D721Med (cell line): ENCODE measurements around the gene UBA3.

Source experiments
- DNase-seq: peaks from one replicate; pipeline ENCODE4 v3.0.0; 2011; ENCODE audit warnings: low spot score; ENCODE audit not compliant: insufficient read length
- FAIRE-seq: peaks from 2 replicates; lab custom pipeline; 2011; peaks lifted over from hg19 to GRCh38; lab: Jason Lieb, UNC
- TF ChIP-seq, protein P1 (sequence below): IDR thresholded peaks from 2 replicates; pipeline ENCODE4 v1.5.1; 2012; ENCODE audit warnings: mild to moderate bottlenecking, control low read depth; ENCODE audit not compliant: insufficient read depth; ENCODE audit errors: missing control alignments

UBA3 gene

DNA sequence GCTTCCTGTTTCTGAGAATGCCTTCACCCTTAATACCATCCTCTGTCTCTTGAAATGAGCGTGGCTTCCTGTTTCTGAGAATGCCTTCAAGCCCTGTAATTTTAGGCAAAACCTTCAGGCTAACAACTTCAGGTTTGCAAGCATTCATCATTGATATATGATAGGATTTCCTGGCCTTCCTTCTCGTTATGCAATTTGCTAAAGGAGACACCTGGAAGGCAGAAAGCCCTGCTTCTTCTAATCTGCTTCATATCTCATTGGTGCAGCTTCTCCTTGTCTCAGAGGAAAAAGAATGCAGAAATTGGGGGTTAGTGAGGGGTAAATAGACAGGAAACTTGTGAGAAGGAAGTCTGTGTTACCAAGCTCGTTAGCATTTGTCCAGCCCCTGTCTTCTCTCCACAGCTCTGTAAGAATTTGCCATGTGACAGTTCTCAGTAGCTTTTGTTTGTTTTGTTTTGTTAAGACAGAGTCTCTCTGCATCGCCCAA, 11.9 kb upstream of the UBA3 start:
- TF ChIP-seq, protein P1, sequence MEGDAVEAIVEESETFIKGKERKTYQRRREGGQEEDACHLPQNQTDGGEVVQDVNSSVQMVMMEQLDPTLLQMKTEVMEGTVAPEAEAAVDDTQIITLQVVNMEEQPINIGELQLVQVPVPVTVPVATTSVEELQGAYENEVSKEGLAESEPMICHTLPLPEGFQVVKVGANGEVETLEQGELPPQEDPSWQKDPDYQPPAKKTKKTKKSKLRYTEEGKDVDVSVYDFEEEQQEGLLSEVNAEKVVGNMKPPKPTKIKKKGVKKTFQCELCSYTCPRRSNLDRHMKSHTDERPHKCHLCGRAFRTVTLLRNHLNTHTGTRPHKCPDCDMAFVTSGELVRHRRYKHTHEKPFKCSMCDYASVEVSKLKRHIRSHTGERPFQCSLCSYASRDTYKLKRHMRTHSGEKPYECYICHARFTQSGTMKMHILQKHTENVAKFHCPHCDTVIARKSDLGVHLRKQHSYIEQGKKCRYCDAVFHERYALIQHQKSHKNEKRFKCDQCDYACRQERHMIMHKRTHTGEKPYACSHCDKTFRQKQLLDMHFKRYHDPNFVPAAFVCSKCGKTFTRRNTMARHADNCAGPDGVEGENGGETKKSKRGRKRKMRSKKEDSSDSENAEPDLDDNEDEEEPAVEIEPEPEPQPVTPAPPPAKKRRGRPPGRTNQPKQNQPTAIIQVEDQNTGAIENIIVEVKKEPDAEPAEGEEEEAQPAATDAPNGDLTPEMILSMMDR = no peak
- DNase-seq (no peak), FAIRE-seq (no peak)

DNA sequence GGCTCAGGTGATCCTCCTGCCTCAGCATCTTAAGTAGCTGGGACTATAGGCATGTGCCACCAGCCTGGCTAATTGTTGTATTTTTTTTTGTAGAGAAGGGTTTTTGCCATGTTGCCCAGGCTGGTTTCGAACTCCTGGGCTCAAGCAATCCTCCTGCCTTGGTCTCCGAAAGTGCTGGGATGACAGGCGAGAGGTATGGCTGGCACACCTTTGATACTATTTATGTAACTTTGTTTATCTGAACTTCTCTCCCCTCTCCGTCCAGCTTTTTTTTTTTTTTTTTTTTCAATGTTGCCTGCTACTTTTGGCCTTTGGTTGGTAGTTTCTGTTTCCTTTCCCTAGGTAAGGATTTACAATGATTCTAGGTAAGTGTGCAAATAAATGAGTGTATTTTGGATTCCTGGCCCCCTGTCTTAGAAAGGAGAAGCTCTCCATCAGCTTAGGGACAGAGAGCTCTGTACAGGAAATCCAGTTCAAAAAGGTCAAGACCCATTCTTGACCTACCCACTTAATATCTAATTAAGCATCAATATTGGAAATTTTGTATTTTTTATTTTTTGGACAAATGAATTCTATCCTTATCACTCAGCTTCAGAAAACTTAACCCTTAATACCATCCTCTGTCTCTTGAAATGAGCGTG, 11.3 kb upstream of the UBA3 start:
- TF ChIP-seq, protein P1 = no peak
- FAIRE-seq (no peak), DNase-seq (no peak)

DNA sequence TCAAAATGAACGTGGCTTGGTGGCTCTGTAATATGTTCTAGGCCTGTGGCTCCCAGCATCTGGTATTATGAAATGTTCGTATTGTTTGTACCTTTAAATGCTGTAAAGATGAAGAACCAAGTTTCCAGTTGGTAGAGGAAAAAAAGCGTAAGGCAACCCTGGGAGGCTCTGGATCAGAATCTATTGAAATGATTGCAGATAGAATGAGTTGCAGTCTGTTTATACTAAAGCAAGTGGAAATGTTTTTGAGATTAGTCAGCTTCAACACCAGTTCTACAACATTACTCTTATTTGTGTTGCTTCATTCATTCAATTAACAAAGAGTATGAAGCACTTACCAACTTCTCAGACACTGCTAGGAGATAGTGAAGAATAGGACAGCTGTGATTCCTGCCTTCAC, 9.9 kb upstream of the UBA3 start:
- FAIRE-seq (no peak), DNase-seq (no peak)
- TF ChIP-seq, protein P1 = no peak

DNA sequence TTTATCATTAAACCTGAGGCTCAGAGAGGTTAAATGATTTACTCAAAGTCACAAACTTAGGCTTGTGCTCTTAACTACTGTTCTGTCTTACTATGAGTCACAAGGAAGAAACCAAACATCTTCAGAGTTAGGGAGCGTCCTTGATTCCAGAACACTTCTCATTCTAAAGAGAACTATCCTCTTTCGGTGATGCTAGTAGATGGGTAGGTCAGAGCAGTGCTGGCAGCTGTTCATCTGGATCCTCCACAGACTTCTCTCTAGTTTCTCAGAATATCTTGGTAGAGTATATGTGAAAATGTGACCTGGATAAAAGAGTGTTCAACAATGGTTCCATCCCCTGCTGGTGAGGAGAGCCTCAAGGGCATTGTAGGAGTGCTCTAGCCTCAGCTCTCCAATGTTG, 7.9 kb upstream of the UBA3 start:
- TF ChIP-seq, protein P1 = no peak
- FAIRE-seq = no peak
- no peak for DNase-seq

DNA sequence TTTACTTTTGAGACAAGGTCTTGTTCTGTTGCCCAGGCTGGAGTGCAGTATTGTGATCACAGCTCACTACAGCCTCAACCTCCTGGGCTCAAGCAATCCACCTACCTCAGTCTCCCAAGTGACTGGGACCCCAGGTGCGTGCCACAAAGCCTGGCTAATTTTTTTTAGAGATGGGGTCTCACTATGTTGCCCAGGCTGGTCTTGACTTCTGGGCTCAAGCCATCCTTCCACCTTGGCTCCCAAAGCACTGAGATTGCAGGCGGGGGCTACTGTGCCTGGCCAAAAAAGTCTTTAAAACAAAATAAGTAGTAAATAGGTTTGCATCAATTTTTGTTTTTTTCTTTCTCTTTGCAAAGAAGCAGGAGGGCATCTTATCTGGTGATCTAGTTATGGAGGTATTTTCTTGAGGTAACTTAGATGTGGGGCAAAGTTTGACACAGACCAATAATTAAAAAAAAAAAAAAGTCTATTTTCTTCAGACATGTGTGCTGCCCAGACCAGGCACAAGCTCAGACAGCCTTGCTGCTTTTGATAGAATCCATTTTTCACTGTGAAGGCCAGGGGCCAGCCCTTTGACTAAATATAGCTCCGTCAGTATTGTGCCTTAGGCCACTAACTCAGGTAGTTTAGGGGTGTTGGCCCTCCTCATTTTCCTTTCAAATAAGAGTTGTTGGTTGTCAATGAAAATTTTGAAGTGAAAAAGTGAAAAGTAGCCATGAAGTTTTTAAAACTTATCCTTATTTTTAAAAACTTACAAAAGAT, 7.0 kb upstream of the UBA3 start:
- TF ChIP-seq, protein P1 = no peak
- no peak for DNase-seq
- FAIRE-seq = no peak

DNA sequence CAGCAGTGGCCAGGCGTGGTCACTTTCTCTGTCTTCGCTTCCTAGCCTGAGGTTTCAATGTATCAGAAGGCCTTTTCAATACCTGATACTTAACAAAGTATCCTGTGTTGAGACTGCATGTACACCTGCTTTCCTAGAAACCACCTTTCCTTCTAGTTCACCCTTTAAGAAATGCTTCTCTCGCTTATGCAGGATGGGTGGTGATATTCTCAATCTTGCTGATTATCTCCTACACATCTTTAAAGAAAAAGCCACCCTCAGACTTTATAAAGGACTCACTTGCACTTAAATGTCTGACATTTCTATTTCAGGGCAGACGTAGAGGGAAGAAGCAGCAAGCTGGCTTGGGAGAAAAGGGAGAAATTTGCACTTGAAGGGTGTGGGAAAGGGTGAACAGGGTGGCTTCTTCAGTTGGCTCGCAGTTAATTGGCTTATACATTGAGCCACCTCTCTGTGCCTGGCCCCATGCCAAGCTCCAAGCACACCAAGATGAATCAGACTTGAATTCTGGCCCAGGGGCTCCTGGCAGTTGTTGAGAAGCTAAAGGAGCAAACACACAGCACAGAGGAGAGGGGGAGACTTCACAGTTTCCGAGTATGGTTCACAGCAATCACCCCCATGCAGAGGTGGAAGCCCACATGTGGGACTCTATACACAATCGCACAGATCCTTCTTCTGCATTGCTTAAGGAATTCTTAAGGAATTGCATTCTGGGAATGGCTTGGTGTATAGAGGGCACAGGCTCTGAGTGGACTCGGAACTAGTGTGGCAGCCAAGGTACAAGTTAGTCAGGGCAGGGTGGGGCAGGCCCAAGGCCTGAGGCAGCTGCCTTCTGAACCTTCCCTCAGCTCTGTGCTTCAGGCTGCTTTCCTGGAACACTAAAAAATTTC, 5.9 kb upstream of the UBA3 start:
- no peak for DNase-seq
- TF ChIP-seq, protein P1 = no peak
- FAIRE-seq = no peak
